GM19328 (cell line): Measurements from ENCODE around the gene ARPC2.

Experiments used
- ATAC-seq: cut with Tn5 transposase; IDR thresholded peaks from one replicate; pipeline ENCODE4 v1.9.1; 2021; ENCODE audit warnings: mild to moderate bottlenecking, moderate library complexity; ENCODE audit not compliant: unreplicated experiment

Gene ARPC2

GRCh38 chr2:218286570-218287459 lies 69.8 kb downstream of the ARPC2 start:
- ATAC-seq, result peak; percentile 53

GRCh38 chr2:218289639-218290315 lies 72.8 kb downstream of the ARPC2 start:
- no peak for ATAC-seq

- peak; percentile 38 for ATAC-seq
These were observed 73.6 kb downstream of the ARPC2 start for GRCh38 chr2:218290316-218291261.

- no peak for ATAC-seq
These were observed 74.5 kb downstream of the ARPC2 start for GRCh38 chr2:218291318-218292047.

GRCh38 chr2:218292048-218293014 lies 75.3 kb downstream of the ARPC2 start, which contains the start of gene TMBIM1:
Gene TMBIM1 (minus strand): TSS chr2:218292503. CDS start chr2:218282141, 10,362 bp downstream.
- peak; percentile 69 for ATAC-seq

GRCh38 chr2:218293715-218294429 lies 76.9 kb downstream of the ARPC2 start:
- no peak for ATAC-seq

- no peak for ATAC-seq
These were observed 77.5 kb downstream of the ARPC2 start for GRCh38 chr2:218294430-218295022.

GRCh38 chr2:218295029-218295428 lies 78.0 kb downstream of the ARPC2 start:
- ATAC-seq, result no peak

- no peak for ATAC-seq
These were observed 79.2 kb downstream of the ARPC2 start for GRCh38 chr2:218296200-218296599.

- no peak for ATAC-seq
These were observed 79.9 kb downstream of the ARPC2 start for GRCh38 chr2:218296847-218297246.

GRCh38 chr2:218298314-218298875 lies 81.4 kb downstream of the ARPC2 start:
- no peak for ATAC-seq

GRCh38 chr2:218300141-218300540 lies 83.2 kb downstream of the ARPC2 start:
- ATAC-seq, result no peak

- ATAC-seq, result no peak
These were observed 84.3 kb downstream of the ARPC2 start for GRCh38 chr2:218301176-218301819.
